RWPE2 (cell line): ENCODE measurements around the gene EPB41L2.

ENCODE experiments used
- ATAC-seq: fragments of 200-7000 bp; cut with Tn5 transposase; 3 replicates; pipeline ENCODE4 v1.9.1; 2021; ENCODE audit warnings: low read depth
- DNase-seq: peaks from one replicate; pipeline ENCODE4 v3.0.0-alpha.2; 2020; ENCODE audit warnings: low spot score
- H3K27ac ChIP-seq: fragments of 450-650 bp; 2 replicates; pipeline ENCODE4 v1.5.1; 2017; ENCODE audit warnings: mild to moderate bottlenecking; ENCODE audit not compliant: poor library complexity, severe bottlenecking
- H3K27me3 ChIP-seq: fragments of 250-450 bp; sonication (Bioruptor Pico); 2 replicates; pipeline ENCODE4 v1.5.1; 2021; ENCODE audit warnings: mild to moderate bottlenecking, moderate library complexity; ENCODE audit not compliant: insufficient read depth, poor library complexity, severe bottlenecking
- H3K36me3 ChIP-seq: fragments of 250-450 bp; sonication (Bioruptor Pico); 2 replicates; pipeline ENCODE4 v1.5.1; 2020; ENCODE audit warnings: low read depth, mild to moderate bottlenecking, moderate library complexity
- H3K4me1 ChIP-seq: fragments of 250-450 bp; sonication (Bioruptor Pico); 2 replicates; pipeline ENCODE4 v1.5.1; 2021; ENCODE audit warnings: mild to moderate bottlenecking, moderate library complexity; ENCODE audit not compliant: insufficient read depth, poor library complexity, severe bottlenecking
- H3K4me3 ChIP-seq: fragments of 250-450 bp; sonication (Bioruptor Pico); 2 replicates; pipeline ENCODE4 v1.5.1; 2021; ENCODE audit warnings: mild to moderate bottlenecking, moderate library complexity; ENCODE audit not compliant: severe bottlenecking
- H3K9me3 ChIP-seq: fragments of 250-450 bp; sonication (Bioruptor Pico); 2 replicates; pipeline ENCODE4 v1.5.1; 2021; ENCODE audit warnings: mild to moderate bottlenecking, moderate library complexity; ENCODE audit not compliant: severe bottlenecking
- TF ChIP-seq, protein P1 (sequence below): fragments of 450-650 bp; IDR thresholded peaks from one replicate; pipeline ENCODE4 v1.5.1; 2017; ENCODE audit warnings: mild to moderate bottlenecking, moderate library complexity; ENCODE audit not compliant: poor library complexity, severe bottlenecking

EPB41L2 gene

GRCh38 chr6:130913120-130913519 lies 149.9 kb downstream of the EPB41L2 start:
- Histone ChIP-seq H3K27me3 (no peaks in the 10 kb centered on the region), H3K36me3 (no peaks in the 10 kb centered on the region), H3K4me1 (no peaks in the 10 kb centered on the region), H3K4me3 (no peak overlapping the region), H3K27ac (no peak overlapping the region), H3K9me3 (no peaks in the 10 kb centered on the region)
- ATAC-seq (no peak; the same call in 2 of the 3 replicates), DNase-seq (no peak)
- TF ChIP-seq, protein P1, sequence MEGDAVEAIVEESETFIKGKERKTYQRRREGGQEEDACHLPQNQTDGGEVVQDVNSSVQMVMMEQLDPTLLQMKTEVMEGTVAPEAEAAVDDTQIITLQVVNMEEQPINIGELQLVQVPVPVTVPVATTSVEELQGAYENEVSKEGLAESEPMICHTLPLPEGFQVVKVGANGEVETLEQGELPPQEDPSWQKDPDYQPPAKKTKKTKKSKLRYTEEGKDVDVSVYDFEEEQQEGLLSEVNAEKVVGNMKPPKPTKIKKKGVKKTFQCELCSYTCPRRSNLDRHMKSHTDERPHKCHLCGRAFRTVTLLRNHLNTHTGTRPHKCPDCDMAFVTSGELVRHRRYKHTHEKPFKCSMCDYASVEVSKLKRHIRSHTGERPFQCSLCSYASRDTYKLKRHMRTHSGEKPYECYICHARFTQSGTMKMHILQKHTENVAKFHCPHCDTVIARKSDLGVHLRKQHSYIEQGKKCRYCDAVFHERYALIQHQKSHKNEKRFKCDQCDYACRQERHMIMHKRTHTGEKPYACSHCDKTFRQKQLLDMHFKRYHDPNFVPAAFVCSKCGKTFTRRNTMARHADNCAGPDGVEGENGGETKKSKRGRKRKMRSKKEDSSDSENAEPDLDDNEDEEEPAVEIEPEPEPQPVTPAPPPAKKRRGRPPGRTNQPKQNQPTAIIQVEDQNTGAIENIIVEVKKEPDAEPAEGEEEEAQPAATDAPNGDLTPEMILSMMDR = no peak

DNA sequence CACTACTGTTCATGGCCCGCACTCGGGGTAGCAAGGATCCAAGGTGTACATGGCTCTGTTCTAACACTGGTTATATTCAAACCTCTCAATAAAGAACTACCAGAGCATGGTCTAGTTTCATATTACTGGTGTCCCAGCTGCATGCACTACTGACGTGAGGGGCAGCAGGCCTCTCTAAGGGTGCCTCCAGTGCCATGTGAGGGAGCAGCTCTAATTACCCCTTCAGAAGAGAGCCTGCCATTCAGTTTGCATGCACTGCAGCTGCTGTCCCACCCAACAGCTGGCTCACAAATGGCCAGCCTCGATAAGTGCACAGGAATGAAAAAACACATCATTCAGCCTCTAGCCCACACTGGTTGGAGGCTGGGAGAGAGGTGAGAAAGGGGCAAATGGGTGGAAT lies 150.6 kb downstream of the EPB41L2 start:
- Histone ChIP-seq H3K36me3 (no peaks in the 10 kb centered on the region), H3K27ac (no peak overlapping the region), H3K4me3 (no peak overlapping the region), H3K9me3 (no peaks in the 10 kb centered on the region), H3K4me1 (no peaks in the 10 kb centered on the region), H3K27me3 (no peaks in the 10 kb centered on the region)
- no peak for DNase-seq
- TF ChIP-seq, protein P1 = no peak
- ATAC-seq = no peak

DNA sequence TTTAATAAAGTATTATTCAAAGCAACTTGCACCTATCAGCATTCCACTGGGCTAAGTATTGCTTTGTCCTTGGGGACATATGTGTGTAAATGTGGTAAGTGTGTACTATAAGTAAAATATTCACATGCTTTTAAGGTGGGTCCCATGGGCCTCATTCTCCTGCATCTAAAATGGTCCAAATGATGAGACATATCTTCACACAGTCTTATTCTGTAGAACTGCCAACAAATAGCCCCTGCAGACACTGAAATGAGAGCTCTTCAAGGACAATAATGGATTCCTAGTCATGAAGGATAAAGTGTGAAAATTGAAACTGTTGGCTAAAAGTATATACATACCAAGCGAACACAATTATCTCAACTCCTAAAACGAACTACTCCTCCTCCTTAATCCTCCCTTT lies 154.1 kb downstream of the EPB41L2 start:
- no peaks in the 10 kb centered on the region for H3K4me1 ChIP-seq
- TF ChIP-seq, protein P1 = no peak
- DNase-seq (no peak), ATAC-seq (no peak)
- no peak overlapping the region for H3K4me3 ChIP-seq
- H3K27me3 ChIP-seq = no peaks in the 10 kb centered on the region
- no peaks in the 10 kb centered on the region for H3K36me3 ChIP-seq
- H3K9me3 ChIP-seq = no peaks in the 10 kb centered on the region
- H3K27ac ChIP-seq = no peak overlapping the region

- ATAC-seq = no peak
- Histone ChIP-seq H3K36me3 (no peaks in the 10 kb centered on the region), H3K4me3 (no peak overlapping the region), H3K27me3 (no peaks in the 10 kb centered on the region), H3K9me3 (no peaks in the 10 kb centered on the region), H3K27ac (no peak overlapping the region), H3K4me1 (no peaks in the 10 kb centered on the region)
- no peak for DNase-seq
- TF ChIP-seq, protein P1 = no peak
Observed at GRCh38 chr6:130908188-130908587, 154.9 kb downstream of the EPB41L2 start.

GRCh38 chr6:130907687-130908086 lies 155.4 kb downstream of the EPB41L2 start:
- no peaks in the 10 kb centered on the region for H3K9me3 ChIP-seq
- no peaks in the 10 kb centered on the region for H3K27me3 ChIP-seq
- TF ChIP-seq, protein P1 = no peak
- no peak overlapping the region for H3K4me3 ChIP-seq
- H3K4me1 ChIP-seq = no peaks in the 10 kb centered on the region
- no peak for ATAC-seq
- no peaks in the 10 kb centered on the region for H3K36me3 ChIP-seq
- no peak for DNase-seq
- no peak overlapping the region for H3K27ac ChIP-seq
